ENCODE data around the gene STX16.

The STX16 gene

GRCh38 chr20:58633161-58634053 is 17.7 kb upstream of the STX16 start:
- DNase-seq (ENCODE audit: low spot score) = no peak
- TF ChIP-seq CTCF (IDR thresholded peaks at IDR 0.05) = no peak
- H3K4me3 ChIP-seq = no peak overlapping the region
- H3K27ac ChIP-seq = no peak overlapping the region

- Histone ChIP-seq H3K4me3 (no peak overlapping the region), H3K27ac (no peak overlapping the region)
- no peak for TF ChIP-seq CTCF (IDR thresholded peaks at IDR 0.05)
- DNase-seq (ENCODE audit: low spot score) = no peak
Observed at GRCh38 chr20:58634059-58634458, 17.0 kb upstream of the STX16 start.

- H3K27ac ChIP-seq = no peak overlapping the region
- DNase-seq (ENCODE audit: low spot score) = no peak
- no peak overlapping the region for H3K4me3 ChIP-seq
- TF ChIP-seq CTCF (IDR thresholded peaks at IDR 0.05) = no peak
Observed at GRCh38 chr20:58634521-58635278, 16.4 kb upstream of the STX16 start.

GRCh38 chr20:58635279-58635665 is 15.8 kb upstream of the STX16 start:
- no peak for DNase-seq (ENCODE audit: low spot score)
- Histone ChIP-seq H3K4me3 (no peak overlapping the region), H3K27ac (no peak overlapping the region)
- no peak for TF ChIP-seq CTCF (IDR thresholded peaks at IDR 0.05)

GRCh38 chr20:58636396-58636982 is 14.6 kb upstream of the STX16 start:
- no peak for DNase-seq (ENCODE audit: low spot score)
- Histone ChIP-seq H3K27ac (no peak overlapping the region), H3K4me3 (no peak overlapping the region)
- no peak for TF ChIP-seq CTCF (IDR thresholded peaks at IDR 0.05)

GRCh38 chr20:58636983-58637421 is 14.1 kb upstream of the STX16 start:
- no peak overlapping the region for H3K27ac ChIP-seq
- TF ChIP-seq CTCF (IDR thresholded peaks at IDR 0.05) = no peak
- DNase-seq (ENCODE audit: low spot score) = no peak
- no peak overlapping the region for H3K4me3 ChIP-seq

All from coronary artery (tissue), 2 donors.